Left kidney (tissue), 2 donors: ENCODE data around the gene PURA. TPM values are rescaled to one million over a fixed set of nuclear protein-coding genes. Genes with fewer than 3 reads are reported as not detected.
A peak's percentile ranks its signal among the peaks of the same experiment; 100 is the strongest.
"Not testable (repeated sequence)": the region's sequence is repeated elsewhere in the genome, so short reads cannot be mapped to it uniquely, and the experiment has no call there.

Experiments used
- DNase-seq: peaks from one replicate; pipeline ENCODE4 v3.0.0-alpha.2; 2013
- polyA plus RNA-seq: library from polyadenylated mRNA; unstranded; fragments of 120-200 nt; gene quantifications from one replicate; pipeline ENCODE4 v1.2.1, GENCODE V29; 2013; ENCODE audit not compliant: insufficient read length

Gene PURA
- polyA plus RNA-seq, 1 donor: 13.0 TPM

DNA sequence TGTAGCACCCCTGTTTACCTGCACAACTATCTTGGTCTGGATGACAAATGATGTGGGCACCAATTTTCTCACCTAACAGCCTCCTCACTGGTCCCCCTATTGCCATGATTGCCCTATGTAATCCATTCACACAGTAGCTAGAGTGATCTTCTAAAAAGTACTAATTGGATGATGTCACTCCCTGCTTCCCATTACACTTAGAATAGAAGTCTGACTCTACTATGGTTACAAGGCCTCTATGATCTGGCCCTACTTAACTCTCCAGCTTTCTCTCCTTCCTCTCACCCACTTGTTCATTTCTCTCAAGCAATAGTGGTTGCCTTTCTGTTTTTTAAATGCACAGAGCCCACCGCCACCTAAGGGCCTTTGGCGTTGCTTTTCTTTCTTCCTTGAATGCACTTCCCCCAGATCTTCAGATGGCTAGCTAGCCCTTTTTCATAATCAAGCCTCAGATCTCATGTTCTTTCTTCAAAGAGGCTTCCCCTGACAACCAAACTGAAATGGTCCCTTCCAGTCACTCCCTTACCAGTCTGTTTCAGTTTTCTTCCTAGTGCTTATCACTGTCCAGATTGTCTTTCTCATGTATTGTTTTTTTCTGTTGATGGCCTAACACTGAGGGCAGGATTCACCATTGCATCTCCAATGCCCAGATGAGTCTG is 20.5 kb downstream of the PURA start:
- DNase-seq: no peak

DNA sequence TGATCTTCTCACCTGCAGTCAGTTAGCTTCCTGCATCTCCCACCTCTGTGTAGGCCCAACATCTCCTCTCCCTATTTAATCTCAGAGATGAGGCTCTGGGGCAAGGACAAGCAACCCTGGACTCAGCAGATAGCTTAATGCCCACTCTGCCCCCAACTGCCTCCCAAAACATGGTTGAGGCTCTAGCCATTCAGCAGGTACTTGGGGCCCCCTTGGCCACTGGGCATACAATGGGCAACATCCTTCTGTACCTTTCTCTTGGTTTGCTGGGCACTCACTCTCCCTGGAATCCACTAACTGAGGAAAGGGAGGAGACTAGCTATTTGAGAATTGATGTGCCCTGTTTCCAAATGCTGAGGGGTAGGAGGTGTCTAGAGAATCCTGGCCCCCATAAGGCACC is 21.2 kb downstream of the PURA start:
- no peak for DNase-seq

DNA sequence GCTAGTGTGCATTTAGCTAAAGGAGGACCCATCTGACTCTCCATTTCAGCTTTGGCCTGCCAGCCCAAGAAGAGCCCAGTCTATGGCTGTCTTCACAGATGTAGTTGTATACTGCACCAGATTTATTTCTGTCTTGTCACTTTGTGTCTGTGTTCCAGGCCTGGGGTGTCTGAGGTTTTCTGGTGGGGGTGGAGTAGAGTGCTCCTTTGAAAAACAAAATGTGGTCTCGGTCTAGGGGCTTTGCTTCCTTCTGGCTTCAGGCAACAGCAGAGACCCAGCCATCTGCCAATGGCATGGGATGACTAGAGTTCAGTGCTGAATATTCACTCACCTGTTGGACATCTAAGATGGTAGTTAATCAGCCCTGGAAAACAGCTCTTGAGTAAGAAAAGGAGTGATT is 22.7 kb downstream of the PURA start:
- DNase-seq: no peak

DNA sequence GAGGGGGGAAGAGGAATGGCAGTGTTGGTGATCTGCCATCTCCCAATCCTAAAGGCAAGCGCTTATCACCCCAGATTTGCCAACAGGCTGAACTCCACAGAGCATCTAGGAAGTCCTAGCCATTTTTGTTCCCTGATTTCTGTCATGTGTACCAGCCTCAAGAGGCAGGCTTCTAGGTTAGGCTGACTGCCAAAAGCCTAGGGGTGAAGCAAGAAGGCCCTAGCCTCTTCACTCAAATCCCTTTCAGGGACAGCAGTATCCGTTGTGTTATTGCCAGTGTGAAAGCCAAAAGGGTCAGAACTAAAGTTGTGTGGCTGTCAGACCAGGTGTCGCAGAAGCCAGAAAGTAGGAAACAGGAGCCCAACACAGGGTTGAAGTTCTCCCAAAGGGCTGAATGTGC is 26.5 kb downstream of the PURA start:
- DNase-seq: no peak

DNA sequence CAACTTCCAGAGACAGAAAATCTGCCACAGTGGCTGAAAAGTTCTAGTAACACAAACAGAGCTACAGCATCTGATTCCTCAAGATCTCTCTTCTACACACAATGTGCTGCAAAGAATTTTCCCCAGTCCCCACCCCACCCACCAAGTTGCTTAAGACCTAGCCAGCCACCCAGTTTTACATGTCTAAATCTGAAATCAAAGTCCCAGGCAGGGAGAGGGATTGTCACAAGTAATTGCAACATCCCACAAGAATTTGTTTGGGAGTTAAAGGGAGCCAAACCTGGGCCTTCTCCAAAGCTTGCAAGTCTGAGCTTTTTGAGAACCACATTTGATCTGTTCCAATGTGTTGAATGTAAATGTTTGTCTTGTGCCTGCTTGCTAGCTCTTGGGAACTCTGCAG is 27.3 kb downstream of the PURA start:
- no peak for DNase-seq

DNA sequence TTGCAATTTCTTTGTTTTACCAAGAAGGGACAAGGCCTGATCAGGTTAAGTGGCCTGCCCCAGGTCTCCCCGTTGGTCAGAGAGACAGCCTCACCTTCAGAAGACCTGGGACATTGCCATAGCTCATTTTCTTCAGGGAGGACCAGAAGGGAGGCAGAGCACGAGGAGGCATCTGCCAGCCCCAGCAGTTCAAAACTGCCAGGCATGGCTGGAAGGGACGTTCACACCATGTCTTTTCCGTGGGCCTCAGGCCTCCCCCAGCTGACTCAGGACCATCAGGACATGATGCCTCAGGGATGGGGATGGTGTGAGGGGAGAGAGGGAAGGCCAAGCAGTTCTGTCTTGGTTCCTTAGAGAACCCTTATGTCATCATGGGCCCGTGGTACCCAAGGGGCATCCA is 28.3 kb downstream of the PURA start:
- no peak for DNase-seq

DNA sequence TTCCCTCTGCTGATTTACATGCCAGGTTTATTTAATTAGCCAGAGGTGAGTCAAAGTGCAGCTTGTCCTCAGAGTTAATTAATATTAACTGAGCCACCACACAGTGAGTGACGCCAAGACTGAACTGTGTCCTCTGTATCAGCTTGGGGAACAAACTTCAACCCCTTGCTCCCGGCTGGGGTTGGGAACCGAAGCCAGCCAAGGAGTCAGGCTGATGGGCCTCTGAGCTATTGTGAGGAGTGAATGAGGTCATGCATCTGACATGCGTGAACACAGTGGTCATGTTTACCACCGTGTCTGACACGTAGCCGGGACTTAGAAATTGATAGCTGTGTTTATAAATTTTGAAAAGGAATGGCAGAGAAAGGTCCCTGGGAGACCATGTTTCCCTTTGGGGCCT is 28.9 kb downstream of the PURA start:
- no peak for DNase-seq

DNA sequence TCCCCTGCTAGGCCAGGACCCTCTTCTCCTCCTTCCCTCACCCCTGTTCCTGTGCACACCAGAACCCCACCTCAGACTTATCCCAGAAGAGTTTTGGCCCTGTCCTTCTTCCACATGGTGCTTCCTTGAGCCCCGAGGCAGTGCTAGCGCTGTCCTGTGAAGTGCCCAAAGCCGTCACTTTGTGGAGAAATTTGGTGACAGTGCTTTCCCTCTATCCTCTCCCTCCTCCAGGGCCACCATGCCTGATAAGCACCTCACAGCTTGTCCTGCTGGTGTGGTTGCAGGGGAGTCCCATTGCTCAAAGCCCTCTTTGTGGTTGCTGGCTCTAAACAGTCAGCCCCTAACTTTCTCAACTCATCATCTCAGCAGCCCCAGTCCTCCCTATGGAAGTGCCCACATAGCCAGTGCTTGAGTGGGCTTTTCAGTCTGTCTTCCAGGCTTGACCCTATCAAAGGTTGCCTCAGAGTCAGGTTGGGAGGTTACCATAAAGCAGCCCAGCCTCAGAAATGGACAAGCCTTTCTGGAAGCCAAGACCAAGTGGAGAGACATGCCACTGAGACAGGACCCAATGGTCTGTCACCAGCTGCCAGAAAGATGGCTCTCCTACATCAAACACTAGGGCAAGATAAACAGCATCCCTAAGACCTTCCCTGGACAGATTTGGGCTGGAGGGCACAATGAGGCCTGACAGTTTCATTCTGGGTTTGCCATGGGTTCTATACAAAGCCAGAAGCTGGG is 29.8 kb downstream of the PURA start:
- DNase-seq: no peak

DNA sequence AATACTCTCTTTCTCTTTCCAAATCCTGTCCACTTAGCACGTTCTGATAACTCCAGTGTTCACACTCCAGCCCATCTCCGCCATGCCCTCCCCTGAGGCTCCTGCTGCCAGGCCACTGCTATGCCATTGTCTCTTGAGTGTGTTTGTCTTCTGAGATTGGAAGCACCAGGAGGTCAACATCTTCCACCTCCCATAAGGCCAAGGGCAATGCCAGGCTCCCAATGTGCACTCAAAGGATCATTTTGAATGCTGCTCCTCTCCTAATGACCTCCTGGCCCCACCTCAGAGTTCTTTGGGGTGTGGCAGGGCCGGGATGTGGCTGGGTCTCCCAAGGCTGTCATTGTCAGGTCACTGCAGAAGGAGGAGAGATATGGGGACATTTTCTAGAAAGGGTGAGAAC is 31.3 kb downstream of the PURA start:
- DNase-seq: no peak

DNA sequence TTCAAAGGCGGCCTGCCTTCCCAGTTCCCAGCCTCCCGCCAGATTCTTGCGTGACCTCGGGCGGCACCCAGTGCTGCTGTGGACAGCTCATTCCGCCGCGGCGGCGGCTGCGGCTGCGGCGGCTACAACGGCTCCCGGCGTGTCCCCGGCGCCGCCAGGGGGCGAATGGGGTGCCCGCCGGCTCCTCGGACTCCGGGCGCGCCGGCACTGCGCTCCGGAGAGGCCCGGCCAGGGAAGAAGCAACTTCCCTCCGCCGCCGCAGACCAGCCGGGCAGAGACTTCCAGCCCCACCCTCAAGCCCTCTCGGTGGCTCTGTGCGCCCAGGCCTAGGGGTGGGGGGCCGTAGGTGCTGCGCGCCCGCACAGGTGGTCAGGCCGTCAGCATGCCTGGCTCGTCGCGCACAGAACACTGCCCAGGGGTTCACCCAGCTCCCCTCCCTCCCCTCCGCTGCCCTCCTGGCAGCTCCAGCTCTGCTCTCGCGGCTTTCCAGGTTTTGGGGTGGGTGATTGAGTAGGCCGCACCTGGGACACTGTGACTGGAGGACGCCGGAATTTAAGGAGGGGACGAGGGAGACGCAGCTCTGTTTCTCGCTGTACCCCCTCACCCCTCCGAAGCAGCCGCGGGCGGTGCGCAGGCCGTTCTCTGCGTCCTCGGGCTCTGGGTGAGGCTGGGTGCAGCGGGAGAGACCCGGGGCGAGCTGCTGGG is 32.1 kb downstream of the PURA start:
- peak; percentile 65 for DNase-seq

DNA sequence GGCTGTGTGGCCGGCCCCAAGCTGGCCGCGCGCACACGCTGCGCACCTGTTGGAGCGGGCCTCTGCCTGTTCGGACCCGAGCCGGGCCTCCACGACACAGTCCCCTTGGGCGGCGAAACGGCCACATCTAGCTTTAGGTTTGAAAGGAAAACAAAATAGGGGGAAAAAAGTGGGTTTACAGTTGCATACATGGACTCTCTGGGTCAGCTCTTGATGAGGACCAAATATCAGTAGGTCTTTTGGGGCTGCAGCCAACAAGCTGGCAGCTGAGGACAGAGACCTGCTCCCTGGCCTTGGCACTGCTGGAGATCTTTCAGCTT is 32.6 kb downstream of the PURA start:
- DNase-seq: no peak

DNA sequence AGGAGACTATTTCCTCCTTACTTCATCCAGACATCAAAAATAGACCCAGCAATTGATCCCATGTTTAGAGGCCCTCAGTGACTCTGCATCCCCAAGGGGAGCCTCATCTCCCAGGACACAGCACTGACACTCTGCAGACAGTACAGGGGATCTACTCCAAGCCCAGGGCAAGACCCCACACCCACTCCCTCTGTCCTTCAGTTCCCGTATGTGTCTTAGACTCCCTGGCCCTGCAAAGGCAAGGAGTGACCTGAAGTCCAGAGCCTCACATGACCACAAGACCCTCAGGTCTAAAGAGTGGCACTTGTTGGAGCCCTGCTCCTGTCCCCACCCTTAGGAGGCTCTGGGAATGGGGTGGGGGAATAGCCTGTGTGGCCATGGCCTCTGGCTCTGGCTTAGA is 33.6 kb downstream of the PURA start:
- no peak for DNase-seq

DNA sequence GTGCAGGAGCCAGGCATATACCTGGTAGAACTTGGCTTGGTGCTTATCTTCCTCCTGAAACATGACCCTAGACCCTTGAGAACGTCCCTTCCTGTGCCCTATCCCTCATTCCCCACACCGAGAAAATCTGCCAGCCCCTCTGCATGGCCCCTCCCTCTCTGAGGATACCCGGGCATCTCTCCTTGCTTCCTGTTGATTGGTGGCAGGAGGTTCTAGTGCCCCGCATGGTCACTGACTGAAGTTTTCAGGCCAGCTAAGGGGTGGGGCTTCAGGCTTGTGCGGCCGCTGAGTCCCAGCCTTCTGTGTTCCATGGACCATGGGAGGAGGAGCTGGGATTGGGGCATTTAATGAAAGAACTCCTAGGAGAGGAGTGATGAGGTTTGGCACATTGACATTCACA is 34.6 kb downstream of the PURA start:
- no peak for DNase-seq

DNA sequence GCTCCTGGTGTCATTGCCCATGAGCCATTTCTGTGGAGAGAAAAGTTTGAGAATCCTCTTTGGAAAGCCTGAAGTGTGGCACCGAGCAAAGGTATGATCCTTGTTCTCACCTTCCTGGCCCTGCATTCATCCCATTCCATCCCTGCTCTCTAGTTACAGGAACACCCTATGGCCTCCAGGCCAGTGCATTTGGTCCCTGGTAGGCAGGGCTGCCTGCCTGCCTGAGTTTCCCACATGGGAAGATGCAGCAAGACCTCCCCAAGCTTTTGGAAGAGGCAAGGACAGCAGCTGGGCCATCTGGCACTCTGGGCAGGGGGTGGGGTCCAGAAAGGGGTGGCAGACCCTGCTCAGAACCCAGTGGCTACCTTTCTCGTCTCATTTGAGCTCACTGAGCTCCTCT is 36.3 kb downstream of the PURA start:
- DNase-seq: no peak

DNA sequence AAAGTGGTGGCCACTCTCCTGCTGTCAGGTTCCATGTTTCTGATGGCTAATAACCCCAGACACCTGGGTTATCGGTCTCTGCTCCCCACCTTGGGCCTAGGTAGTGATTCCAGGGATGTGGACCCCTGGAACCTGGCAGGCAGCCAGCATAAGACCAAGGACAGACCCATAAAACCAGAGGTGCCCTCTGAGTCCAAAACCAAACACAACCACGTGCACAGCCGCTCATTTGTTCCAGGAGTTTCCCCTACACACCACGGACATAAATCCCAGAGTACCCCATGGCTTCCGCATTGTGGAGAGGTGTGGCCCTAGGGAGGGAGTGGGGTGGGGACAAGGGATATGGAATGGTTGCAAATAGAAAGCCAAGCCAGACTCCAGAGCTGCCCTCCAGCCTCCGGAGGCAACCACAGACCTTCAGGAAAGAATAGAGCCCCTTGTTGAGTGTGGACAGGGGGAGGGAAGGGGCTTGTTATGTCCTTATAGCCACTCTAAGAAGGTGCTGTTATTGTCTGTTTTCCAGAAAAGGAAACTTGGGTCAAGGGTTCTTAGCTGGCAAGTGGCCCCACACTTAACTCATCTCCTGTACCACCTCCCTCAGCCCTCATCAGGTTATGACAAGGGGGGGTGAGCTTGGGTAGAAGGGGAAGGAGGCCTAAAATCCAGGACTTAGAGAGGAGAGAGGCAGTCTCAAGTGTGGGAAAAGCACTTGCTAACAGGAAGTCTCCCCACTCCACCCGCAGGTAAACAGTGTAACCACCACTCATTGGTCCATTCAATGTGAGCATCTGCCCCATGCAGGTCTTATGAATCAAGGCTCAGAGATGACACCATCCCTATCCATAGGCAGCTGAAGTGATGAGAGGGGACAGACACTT is 37.5 kb downstream of the PURA start:
- no peak for DNase-seq

DNA sequence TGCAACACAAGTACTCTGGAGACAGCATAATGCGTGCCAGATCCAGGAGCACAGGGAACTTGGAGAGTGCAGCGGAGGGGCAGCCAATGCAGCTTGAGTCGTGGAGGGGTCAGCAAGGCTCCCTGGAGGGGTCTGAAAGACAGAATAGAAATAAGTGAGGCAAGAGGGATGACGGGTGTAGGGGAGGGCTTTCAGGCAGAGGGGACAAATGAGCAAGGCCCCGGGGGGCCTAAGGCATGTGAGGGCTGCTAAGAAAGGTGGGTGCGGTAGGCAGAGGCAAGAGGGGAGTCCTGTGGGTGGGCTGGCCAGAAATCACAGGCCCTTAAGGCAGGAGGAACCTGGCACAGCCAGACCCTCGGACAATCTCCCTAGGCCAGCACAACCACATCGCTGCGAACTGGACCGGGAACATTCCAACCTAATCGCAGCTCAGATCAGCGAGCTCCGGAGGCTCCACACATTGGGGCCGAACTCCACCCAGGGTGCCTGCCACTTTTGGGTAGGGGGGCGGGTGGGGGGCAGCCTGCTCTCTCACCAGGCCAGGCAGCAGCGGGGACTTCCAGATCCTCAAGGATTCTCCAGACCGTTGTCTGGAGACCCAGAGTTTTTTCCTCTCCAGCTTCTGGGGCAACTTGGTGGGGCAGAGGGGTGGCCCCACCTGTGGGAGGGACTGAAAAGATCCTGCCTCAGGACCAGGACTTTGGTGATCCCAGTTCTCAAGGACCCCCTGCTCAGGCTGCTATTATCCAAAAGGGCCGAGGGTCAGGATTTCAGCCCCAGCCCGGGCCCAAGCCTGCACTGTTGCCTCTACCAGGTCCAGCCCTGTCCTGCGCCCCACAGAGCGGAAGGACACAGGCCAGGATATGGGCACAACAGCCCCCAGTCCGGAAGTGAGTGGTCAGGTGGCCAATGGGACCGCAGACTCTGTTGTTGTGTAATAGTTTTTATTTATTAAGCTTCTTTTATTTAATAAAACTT is 38.4 kb downstream of the PURA start:
- no peak for DNase-seq

DNA sequence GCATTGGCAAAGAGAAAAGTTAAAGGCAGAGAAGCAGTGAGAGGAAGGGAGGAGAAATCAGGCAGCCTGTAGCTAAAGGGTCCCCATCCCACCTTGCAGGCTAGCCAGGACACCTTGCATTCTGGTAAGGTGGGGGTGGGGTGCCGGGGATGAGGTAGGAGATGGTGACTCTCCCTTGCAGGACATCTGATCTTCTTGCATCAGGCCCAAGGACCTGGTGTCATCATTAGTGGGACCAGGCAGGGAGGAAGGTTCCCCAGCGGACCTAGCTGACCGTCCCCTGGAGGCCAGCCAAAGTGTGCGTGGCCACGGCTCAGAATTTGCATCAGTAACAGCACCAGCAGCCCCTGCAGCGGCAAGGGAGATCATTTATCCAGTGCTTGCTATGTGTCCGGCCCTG is 39.3 kb downstream of the PURA start:
- DNase-seq: no peak

DNA sequence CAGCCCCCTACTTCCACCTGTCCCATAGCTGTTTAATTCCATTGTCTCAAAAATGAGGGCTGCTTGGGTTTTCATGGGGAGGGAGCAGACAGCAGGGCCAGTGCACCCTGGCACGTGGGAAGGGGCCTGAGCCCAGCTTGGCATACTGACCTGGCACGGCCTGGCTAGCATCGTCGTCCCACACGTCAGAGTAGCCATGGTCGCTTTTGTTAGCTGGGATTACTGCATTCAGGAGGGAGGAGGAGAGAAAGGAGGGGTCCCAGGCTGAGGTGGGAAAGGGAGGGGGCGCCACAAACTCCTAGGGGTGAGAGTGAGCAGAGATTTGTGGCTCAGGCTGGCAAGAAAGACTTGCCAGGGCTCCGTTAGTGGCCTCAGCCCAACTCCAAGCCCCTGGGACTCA is 40.0 kb downstream of the PURA start:
- no peak for DNase-seq

DNA sequence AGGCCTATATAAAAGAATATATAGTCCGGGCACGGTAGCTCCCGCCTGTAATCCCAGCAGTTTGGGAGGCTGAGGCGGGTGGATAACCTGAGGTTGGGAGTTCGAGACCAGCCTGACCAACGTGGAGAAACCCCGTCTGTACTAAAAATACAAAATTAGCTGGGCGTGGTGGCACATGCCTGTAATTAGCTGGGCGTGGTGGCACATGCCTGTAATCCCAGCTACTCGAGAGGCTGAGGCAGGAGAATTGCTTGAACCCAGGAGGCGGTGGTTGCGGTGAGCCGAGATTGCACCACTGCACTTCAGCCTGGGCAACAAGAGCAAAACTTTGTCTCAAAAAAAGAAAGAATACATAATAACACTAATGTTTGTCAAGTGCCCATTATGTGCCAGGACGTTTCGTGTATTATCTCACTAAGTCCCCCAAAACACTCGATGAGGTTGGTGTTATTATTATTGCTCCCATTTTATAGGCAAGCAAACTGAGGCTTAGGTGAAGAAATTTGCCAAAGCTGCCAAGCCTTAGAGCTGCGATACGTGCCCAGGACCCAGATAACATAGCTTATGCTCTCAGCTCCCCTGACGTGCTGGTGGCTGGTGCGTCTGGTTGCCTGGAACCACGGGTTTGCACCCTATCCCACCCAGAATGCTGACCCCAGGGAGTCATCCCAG is 40.9 kb downstream of the PURA start:
- not testable (repeated sequence) for DNase-seq

DNA sequence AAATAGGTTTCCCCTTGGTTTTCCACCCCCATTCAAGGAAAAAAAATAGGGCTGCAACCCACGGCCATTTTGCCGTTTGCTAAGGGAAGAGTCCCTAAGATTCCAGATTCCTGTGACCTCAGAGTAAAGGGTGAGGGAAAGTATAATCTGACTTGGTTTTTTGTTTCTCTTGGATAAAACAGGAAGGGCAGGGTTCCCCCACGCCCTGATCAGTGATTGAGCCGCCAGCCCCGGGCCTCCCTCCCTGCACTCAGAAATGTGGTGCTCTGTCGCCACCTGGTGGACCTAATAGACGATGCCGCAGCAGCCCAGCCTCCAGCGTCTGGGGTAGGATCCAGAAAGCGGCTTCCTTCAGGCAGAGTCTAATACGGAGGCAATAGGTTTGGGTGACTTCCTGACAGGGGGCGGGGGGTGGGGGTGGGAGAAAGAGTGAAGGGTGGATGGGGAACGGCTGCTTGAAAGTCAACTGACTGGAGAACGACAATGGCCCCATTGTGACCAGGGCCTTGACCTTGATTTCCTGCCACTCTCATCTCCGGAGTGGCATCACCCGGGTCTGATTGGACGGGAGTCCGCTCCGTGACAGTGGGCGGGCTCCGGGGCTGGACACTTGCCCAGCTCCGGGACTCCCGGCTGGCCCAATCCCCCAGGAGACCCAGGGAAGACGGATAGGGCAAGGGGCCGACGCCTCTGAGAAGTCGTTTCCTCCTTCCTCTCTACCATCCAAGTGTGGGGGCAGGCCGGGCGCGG is 43.3 kb downstream of the PURA start:
- peak; percentile 84 for DNase-seq
